Fibroblast of pulmonary artery (primary cell): ENCODE measurements around the gene TICRR.
"Not testable (repeated sequence)": the region's sequence is repeated elsewhere in the genome, so short reads cannot be mapped to it uniquely, and the experiment has no call there.

ENCODE experiments used
- DNase-seq: peaks from one replicate; pipeline ENCODE4 v3.0.0-alpha.2; 2010; ENCODE audit warnings: low read depth
- H3K4me3 ChIP-seq: replicated peaks from 2 replicates; pipeline ENCODE4 v1.5.1; 2011; ENCODE audit warnings: low read depth, mild to moderate bottlenecking, control low read depth, low read length, moderate library complexity
- TF ChIP-seq, protein P1 (sequence below): IDR thresholded peaks from 2 replicates; pipeline ENCODE4 v1.5.1; 2011; ENCODE audit warnings: mild to moderate bottlenecking, control low read depth, low read length, inconsistent platforms; ENCODE audit errors: missing control alignments

Gene TICRR

GRCh38 chr15:89566621-89567294 lies 8.5 kb upstream of the TICRR start:
- no peak overlapping the region for H3K4me3 ChIP-seq
- DNase-seq: no peak
- TF ChIP-seq, protein P1, sequence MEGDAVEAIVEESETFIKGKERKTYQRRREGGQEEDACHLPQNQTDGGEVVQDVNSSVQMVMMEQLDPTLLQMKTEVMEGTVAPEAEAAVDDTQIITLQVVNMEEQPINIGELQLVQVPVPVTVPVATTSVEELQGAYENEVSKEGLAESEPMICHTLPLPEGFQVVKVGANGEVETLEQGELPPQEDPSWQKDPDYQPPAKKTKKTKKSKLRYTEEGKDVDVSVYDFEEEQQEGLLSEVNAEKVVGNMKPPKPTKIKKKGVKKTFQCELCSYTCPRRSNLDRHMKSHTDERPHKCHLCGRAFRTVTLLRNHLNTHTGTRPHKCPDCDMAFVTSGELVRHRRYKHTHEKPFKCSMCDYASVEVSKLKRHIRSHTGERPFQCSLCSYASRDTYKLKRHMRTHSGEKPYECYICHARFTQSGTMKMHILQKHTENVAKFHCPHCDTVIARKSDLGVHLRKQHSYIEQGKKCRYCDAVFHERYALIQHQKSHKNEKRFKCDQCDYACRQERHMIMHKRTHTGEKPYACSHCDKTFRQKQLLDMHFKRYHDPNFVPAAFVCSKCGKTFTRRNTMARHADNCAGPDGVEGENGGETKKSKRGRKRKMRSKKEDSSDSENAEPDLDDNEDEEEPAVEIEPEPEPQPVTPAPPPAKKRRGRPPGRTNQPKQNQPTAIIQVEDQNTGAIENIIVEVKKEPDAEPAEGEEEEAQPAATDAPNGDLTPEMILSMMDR: no peak

DNA sequence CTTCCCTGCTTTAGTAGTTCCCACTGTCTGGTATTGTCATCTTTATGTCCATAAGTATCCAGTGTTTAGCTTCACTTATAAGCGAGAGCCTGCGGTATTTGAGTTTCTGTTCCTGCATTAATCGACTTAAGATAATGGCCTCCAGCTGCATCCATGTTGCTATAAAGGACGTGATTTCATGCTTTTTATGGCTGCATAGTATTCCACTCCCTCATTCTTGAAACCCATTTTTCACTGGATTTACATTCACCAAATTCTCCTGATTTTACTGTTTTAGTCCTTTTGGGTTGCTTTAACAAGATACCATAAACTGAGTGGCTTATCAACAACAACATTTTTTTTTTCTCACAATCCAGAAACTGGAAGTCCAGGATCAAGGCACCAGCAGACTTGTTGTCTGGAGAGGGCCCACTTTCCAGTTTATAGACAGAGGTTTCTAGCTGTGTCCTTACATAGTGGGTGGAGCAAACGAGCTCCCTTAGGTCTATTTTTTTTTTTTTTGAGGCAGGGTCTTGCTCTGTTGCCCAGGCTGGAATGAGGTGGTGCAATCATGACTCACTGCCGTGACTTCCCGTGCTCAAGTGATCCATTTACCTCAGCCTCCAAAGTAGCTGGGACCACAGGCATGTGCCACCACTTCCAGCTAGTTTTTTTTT lies 6.1 kb upstream of the TICRR start:
- no peak for DNase-seq
- TF ChIP-seq, protein P1: no peak
- no peak overlapping the region for H3K4me3 ChIP-seq

DNA sequence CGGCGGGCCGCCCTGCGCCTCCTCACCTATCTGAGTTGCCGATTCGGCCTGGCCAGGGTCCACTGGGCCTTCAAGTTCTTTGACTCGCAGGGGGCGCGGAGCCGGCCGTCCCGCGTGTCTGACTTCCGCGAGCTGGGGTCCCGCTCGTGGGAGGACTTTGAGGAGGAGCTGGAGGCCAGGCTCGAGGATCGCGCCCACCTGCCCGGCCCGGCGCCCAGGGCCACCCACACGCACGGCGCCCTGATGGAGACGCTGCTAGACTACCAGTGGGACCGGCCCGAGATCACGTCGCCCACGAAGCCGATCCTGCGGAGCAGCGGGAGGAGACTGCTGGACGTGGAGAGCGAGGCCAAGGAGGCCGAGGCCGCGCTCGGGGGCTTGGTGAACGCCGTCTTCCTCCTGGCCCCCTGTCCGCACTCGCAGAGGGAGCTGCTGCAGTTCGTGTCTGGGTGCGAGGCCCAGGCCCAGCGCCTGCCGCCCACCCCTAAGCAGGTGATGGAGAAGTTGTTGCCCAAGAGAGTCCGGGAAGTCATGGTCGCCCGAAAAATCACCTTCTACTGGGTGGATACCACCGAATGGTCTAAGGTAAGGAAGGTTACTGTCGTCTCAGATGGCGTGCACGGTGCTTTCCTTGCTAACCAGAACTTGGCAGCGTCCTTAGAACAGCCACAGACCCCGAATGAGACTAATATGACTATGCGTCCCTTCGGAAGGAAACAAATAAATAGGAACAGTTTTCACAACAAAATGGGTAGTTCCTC lies 567 bp downstream of the TICRR start:
- no peak for DNase-seq
- TF ChIP-seq, protein P1: no peak
- peak overlapping the region; percentile 74 for H3K4me3 ChIP-seq

- peak overlapping the region; percentile 74 for H3K4me3 ChIP-seq
- TF ChIP-seq, protein P1: no peak
- no peak for DNase-seq
These were observed 1.1 kb downstream of the TICRR start for GRCh38 chr15:89576417-89576773.

GRCh38 chr15:89577776-89578115 lies 2.5 kb downstream of the TICRR start:
- TF ChIP-seq, protein P1: no peak
- H3K4me3 ChIP-seq: peak overlapping the region; percentile 6
- DNase-seq: no peak

- peak overlapping the region; percentile 6 for H3K4me3 ChIP-seq
- no peak for DNase-seq
- TF ChIP-seq, protein P1: no peak
These were observed 2.9 kb downstream of the TICRR start for GRCh38 chr15:89578146-89578545.

- H3K4me3 ChIP-seq, DNase-seq: not testable (repeated sequence)
These were observed 5.5 kb downstream of the TICRR start for GRCh38 chr15:89580747-89581146.
